T follicular helper cell (primary cell): ENCODE measurements around the gene SPATA13.
"Not testable (repeated sequence)": the region's sequence is repeated elsewhere in the genome, so short reads cannot be mapped to it uniquely, and the experiment has no call there.

ENCODE experiments used
- DNase-seq: peaks from one replicate; pipeline ENCODE4 v3.0.0-alpha.2; 2020; ENCODE audit warnings: low read depth
- total RNA-seq, 2 experiments: gene quantifications; one replicate each; lab custom pipeline; 2026; lab: John Stamatoyannopoulos, UW

The SPATA13 gene
- 163 to 282 reads per million in 2 experiments for total RNA-seq

DNA sequence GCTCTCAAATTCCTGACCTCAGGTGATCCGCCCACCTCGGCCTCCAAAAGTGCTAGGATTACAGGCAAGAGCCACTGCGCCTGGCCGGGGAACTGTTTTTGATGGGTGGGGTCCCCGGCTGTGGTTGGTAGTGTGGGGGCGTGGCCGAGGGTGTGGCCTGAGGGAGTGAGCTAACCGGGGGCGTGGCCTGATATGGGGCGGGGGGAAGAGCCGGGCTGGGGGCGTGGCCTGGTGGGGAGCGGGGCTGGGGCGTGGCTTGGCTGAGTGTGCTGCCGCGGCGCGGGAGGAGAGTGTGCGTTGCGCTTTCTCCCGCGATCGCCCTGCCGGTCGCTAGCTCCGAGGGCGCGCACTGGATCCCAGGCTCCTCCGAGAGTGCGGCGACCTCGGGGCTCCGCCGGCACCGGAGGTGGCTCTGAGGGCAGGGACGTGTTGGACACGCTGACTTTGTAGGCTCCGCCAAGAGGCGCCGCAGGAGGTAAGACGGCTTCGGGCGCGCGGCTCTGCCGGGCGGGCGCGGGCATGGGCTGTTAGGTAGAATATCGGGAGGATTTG, at the start of gene SPATA13:
SPATA13 (plus strand) TSS at position 263 of the 552 bp plus-strand sequence. CDS start 62,210 bp downstream, outside the sequence.
- peak; percentile 91 for DNase-seq

DNA sequence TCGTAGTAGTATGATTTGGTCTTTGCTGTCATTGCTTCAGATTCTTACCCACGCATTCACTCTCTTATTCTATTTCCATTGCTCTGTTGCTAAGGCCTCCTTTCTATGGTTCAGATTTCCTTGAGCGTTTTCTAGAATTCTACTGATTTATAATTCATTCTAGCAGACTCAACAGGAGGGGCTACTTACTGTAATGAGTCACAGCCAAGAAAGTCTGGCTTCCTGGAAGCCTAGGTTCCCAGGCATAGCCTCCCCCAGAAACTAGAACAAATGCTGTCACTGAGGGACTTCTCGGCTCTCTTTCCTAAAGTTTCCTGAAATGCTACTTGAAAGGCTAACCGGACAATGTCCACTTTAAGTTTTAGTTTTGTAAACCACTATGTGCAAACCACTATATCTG, 47.7 kb upstream of the SPATA13 start:
- DNase-seq: no peak

DNA sequence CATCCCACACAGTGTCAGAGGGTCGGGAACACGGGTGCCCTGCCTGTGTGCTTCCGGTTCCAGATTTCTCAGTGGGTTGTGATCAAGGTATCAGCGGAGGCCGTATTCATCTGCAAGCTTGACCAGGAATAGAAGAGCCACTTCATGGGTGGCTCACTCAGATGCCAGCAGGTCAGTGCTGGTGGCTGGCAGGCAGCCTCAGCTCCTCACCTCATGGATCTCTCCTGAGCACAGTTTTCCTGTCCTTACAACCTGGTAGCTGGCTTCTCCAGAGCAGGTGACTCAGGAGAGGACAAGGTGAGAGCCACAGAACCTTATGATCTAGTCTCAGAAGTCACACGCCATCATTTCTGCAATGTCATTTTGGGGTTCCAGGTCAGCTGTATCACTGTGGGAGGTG, 44.8 kb upstream of the SPATA13 start:
- DNase-seq: no peak

DNA sequence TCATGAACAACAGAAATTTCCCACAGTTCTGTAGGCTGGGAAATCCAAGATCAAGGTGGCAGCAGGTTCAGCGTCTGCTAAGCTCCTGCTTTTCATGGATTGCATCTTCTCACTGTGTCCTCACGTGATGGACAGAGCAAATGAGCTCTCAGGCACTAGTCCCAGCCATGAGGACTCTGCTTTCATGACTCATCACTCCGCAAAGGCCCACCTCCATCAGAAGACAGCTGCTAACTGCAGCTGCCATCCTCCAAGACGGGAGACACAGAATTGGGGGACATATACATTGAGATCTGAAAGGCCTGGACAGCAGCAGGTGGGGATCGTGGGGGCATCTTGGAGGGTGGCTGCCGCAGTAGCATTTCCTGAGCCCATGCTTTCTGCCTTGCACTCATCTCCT, 44.4 kb upstream of the SPATA13 start:
- DNase-seq: no peak

DNA sequence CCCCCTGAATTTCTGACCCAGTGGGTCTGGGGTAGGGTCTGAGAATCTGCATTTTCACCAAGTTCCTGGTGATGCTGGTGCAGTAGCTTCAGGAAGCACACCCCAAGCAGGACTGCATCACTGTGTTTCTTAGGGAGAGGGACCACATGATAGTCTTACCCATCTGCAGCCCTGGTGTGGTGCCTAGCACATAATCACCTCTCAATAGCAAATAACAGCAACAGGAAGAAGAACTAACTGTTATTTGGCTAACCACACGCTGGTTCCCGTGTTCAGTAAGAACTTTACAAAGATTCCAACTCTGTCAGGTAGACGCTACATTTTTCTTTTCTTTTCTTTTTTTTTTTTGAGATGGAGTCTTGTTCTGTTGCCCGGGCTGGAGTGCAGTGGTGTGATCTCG, 41.9 kb upstream of the SPATA13 start:
- no peak for DNase-seq

DNA sequence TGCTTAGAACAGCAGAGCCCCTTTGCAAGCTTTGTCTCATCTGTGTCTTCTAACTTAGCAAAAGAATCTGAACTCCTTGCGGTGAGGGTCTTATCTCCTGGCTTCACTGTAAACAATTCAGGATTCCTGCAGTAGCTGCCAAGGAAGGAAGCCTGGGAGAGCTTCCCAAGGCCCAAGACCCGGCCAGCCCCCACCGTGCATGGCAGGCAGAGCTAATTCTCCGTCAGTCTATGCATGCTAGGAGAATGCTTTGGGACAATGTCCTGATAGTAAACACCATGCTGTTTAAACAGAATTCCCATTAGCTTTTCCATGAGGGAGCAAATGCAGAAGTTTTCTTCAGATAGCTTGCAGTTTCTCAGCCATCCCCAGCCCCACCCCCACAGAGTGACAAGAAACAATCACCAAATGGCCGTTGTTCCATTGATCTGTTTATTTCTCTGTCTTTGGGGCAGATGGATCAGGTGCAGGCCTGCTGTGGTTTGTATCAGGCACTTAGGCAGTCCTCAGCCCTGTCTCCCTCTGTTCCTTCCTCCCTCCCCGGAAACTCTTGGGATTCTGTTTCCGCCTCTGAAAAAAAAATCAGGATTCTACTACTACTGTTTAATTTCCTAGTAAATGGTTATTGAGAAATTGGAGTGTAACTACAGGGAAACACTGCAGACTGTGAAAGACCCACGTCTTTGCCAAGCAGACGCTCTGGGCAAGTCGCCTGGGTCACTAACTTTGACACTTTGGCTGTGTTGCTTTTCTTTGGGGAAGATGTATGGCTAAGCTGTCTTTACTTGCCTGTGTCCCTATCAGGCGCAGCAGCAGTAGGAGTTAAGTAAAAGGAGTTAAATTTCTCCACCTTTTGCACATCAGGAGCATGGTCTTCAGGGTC, 40.7 kb upstream of the SPATA13 start:
- DNase-seq: no peak

DNA sequence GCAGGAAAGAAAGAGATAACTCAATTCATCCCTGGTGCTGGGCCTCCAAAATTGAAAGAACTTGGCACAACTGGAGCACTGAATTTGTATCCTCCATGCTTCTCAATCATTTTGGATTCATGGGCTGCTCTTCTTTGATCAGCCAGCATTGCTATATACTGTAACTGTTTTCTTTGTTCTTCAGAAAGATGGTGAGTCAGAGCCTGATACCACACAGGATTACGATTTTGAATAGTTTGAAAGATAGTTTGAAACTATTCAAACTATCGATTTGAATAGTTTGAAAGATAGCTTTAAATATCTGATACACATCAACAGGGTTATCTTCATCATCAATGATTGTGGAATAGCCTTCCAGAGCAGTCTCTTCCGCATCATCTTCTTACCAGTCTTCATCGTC, 38.5 kb upstream of the SPATA13 start:
- DNase-seq: not testable (repeated sequence)

DNA sequence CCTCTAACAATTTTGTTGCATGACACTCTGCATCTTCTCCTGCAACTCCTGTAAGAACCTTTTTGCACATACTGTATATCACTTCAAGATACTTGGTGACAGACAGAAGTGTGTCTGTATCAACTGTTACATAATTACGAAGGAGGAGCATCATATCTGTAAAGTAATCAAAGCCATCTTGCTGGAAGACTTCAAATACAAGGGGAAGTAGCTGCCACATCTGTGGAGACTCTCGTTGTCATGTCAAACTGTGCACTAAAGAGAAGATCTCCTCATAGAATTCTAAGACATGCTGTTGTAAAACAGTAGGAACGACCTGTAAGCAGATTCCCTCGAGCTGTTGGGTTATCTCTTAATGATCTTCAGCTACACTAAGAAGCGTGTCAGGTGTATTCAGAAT, 38.0 kb upstream of the SPATA13 start:
- no peak for DNase-seq

DNA sequence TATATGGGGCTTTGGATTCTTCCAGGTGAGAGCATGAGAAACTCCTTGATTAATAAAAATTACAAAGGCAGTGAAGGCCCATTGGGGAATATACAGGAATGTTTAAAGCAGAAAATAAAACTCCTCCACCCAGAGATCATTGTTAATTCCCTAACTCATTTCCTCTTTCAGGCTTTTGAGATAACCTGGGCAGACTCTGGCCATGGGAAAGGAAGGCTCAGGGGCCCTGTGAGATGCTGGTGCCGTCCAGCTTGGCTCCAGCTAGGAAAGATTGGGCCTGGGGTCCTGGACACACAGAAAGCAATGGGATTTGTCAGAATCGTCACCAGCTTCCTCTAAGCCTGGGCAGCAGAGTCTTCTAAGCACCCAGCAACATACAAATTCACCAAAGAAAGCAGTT, 36.8 kb upstream of the SPATA13 start:
- DNase-seq: no peak

DNA sequence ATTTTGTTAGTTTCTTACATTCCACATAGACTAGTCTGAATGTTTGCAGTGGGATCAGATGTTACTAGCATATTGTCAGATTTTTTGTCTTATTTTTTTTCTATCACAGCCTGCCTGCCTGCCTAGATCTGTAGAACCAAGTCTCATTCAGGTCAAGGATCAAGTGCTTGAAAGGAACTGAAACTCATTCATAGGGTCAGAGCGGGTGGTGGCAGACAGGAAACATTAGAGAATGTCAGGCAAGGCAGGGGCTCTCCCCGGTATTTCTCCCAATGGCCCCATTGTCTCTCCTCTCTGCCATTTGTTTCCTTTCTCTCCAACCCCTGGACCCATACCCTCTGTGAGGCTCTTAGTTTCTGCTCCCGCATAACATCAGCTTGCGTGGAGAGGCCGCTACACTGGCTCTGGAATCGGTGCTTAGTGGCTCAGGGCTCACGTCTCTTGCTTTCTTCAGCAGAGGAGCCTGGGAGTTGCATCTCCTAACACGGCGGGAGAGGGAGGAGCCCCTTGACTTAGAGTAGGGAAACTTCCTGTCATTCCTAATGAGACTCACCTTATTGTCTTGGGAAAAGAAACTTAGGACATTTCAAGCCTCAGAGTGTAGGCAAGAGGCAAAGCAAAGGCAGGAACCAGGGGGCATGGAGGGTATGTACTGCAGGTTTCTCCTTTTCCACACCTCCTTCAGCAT, 35.6 kb upstream of the SPATA13 start:
- DNase-seq: no peak

DNA sequence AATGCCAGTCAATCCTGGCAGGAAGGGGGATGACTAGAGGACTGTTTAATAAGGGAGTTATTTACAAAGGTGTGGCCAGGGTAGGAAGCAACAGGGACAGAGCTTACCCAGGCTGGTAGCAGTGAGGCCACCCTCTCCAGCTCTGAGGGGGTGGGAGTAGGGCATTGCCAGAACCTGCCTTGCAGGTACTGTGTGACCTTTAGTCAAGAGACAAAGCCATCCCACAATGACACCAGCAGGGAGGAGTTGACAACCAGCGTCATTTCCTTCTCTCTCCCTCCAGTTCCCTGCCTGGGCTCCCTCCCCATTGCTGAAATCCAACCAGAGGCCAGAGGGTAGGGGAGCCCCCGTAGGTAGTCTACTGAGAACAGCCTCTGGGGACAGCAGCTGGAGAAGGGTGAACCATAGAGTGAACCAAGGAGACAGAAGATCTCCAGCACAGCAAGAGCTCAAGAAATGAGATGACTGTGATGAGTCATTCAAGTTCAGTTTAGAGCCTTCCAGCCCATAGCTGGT, 33.3 kb upstream of the SPATA13 start:
- DNase-seq: no peak

DNA sequence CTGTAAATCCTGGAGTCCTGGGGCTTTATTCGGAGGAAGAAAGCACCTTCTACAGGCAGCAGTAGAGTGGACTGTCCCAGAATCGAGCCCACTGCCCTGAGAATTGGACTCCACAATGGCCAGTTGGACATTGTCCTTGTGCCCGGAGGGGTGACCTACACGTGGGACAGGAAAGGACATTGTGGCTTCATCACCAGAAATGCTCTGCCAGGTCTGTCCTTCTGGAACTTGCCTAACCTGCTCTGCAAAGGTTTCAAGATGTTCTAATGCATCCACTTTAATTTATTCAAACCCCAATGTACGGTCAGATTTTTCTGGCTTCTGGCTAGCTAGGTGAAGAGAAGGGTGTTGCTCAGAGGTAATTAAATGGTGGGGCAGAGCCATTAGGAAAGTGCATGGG, 32.4 kb upstream of the SPATA13 start:
- DNase-seq: no peak

DNA sequence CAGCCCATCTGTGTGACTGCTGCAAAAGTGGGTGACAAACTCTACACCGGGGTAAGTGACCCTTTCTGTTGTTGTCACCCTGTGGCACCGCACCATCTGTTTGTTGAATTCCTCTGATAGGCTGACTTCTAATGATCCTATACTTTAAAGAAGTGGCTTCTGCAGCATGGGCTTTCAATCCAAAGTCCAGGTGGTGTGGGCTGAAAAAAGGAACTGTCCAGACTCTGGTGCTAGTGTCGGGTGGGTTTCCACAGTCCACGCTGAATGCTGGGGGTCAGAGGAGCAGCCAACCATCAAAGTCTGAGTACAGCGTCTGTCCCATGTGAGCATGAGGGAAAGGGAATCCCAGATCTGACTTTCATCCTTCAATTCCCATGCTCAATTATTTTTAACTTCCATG, 31.6 kb upstream of the SPATA13 start:
- no peak for DNase-seq

DNA sequence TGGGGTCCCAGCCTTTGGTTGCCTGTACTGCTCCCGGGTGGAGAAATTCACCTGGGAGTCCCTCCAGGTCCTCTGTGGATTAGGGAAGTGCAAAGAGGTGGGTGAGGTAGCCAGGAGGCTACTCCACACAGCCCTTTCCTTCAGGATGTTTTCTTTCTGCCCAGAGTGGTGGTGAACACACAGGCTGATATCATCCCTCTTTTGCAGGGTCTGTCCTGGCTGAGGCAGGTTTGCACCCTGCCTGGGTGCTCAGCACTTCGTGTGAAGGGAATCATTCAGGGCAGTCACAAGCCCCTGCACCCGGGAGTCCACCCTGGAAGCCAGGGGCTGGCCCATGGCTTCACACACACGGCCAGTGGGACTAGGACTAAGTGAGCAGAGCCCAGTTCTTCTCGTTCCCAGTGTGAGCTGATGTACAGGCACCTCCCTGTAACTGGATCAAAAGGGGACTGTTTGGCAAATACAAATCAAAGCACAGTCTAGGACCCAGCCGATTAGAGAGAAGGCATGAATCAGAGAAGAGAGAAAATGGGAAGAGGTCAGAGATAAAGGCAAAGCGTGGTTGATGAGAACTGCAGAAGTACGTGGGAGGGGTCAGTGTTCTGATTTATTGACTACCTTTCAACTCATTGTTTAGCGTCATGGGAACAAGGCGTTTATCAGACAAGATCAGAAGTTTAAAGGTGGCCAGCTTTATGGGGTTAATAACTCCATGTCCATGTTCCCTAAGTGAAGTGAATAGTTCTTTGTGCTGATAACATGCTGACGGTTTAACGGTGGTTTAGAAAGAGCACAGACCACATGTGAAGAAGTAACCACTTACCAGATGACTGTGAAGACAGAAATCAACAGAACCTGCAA, 30.4 kb upstream of the SPATA13 start:
- DNase-seq: no peak

DNA sequence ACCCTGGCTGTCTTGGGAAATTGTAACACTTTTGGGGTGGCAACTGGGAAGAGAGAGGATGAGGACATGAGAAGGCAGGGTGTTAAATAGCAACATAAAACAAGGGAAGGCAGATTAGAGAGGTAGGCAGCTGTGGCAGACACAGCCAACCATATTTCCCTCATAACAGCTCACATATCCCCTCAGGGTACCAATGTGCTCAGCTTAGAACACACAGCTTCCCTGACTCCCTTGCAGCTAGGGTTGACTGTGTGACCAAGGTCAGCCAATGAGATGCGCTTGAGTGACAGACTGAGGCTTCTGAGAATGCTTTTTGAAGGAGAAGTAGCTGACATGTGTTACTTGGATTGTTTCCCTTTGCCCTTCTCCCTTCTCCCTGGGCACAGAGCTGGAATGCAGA, 28.8 kb upstream of the SPATA13 start:
- DNase-seq: no peak

DNA sequence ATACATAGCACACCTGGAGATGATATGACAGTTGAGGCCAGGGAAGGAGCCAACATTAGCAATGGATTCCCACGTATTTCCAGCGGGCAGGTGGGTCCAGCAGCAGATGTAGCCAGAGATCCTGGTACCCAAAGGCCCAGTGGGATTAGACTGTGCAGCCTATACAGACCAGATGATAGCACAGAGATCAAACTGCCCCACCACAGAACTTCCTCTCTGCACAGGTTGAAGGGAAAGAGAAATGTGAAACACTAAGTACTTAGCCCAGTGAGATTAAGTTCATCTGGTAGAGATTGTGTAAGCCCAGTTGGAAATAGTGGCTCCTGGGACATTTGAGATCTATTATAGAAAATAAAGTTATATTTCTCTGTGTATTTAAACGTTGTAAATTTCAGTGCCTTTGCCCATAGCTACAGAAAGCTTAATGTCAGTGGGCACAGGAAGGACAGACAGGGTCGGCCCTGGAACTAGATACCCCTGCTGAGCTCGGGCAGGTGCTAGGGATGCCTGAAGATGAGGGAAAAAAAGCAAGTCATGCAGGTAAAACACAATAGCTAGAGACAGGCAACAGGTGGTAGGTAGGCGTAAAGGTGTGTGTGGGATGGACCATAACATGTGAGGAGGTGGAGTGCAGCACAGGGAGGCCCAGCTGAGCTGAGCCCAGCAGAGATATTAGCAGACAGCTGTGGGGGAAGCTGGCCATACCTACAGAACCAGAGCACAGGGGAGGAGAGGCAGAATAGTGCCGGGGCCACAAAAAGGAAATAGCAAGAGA, 27.3 kb upstream of the SPATA13 start:
- DNase-seq: no peak

DNA sequence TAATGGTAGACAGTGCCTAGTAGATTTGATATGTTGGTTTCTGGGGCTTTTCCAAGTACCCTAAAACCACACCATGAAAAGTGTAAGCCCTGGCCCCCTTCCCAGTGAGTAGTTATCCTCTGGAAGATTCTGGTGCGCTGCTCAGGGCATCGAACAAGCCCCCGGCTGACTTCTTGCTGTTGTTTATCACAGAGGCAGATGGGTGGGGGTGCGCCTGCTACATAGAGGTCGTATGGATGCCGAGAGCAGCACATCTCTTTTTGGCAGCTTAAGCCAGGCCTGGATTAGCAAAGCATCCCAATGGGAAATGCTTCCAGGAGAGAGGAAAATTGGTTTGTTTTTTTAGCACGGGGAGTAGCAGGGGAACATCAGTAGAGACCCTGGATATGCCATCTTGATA, 26.3 kb upstream of the SPATA13 start:
- no peak for DNase-seq

DNA sequence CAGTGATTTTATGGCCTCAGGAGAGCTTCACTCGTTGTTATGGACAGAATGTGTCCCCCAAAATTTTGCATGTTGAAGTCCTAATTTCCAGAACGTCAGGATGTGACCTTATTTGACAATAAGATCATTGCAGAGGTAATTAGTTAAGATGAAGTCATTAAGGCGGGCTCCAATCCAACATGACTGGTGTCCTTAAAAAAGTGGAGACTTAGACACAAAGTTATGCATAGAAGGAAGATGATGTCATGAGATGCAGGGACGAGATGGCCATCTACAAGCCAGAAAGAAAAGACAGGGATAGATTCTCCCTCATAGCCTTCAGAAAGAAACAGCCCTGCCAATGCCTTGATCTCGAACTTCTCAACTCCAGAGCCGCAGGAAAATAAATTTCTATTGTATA, 25.8 kb upstream of the SPATA13 start:
- no peak for DNase-seq

DNA sequence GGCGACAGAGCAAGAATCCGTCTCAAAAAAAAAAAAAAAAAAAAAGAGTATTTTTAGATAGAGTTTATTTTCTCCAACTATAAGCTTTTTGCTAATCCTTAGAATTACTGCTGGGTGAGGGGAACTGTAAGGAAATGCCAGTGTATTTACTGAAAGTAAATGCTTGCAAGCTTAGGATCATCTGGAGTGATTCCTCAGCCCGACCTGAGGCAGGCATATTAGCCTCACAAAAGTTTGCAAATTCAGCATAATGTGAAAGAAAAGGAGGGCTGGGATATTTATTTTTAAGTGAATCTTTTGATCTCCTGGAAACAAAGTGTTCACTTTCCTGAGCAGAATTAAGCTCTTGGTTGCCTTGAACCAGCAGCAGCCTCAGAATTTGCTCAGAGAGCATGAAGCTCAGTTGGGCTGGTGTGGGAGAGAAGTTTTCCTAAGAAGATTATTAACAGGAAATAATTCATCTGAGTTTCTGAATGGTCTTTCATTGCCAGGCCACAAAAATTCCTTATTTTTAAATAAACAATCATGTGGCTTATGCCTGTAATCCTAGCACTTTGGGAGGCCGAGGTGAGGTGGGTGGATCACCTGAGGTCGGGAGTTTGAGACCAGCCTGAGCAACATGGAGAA, 24.7 kb upstream of the SPATA13 start:
- no peak for DNase-seq

DNA sequence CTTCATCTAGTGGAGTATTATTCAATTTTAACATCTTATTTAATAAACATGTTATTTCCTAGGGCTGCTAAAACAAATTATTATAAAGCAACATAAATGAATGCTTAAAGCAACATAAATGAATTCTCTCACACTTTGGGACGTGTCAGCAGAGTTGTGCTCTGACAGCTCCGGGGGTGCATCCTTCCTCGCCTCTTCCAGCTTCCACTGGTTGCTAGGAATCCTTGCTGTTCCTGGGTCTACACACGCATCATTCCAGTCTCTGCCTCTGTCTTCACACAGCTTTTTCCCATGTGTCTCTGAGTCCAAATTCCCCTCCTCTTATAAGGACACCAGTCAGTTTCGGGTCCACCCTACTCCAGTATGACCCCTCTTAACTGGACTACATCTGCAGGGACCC, 21.6 kb upstream of the SPATA13 start:
- no peak for DNase-seq
